H1 (cell line): ENCODE data around the gene RMC1. TPM values are rescaled to one million over a fixed set of nuclear protein-coding genes. Genes with fewer than 3 reads are reported as not detected.

Source experiments
- CTCF ChIA-PET: fragments of 300-600 bp; sonication (Branson Sonifier 250); formaldehyde crosslinking; loops from one replicate; lab custom pipeline; 2021; ENCODE audit not compliant: partially characterized antibody; lab: Charles Lee
- POLR2A ChIA-PET: fragments of 300-600 bp; sonication (Branson Sonifier 250); formaldehyde crosslinking; loops from one replicate; lab custom pipeline; 2021; ENCODE audit warnings: inconsistent platforms; ENCODE audit not compliant: partially characterized antibody; lab: Charles Lee
- DNase-seq, 2 experiments: peaks; one replicate each; pipeline versions ENCODE4 v3.0.0 to v3.0.0-alpha.2; 2010 to 2022; ENCODE audit warnings: low spot score in 2 of 2, low read depth in 1 of 2, mixed read lengths in 1 of 2
- FAIRE-seq: peaks from 2 replicates; lab custom pipeline; 2011; peaks lifted over from hg19 to GRCh38; lab: Jason Lieb, UNC
- H2AFZ ChIP-seq: 2 replicates; pipeline ENCODE4 v1.8.1; 2012; ENCODE audit warnings: low read length, inconsistent platforms
- H2AK5ac ChIP-seq: 2 replicates; pipeline ENCODE4 v1.6.1; 2013; ENCODE audit warnings: low read depth, low read length
- H2BK120ac ChIP-seq: replicated peaks from 2 replicates; pipeline ENCODE3; 2013; ENCODE audit warnings: low read depth, low read length, inconsistent platforms
- H2BK12ac ChIP-seq: 2 replicates; pipeline ENCODE4 v1.6.1; 2013; ENCODE audit warnings: low read depth, low read length
- H2BK15ac ChIP-seq: 2 replicates; pipeline ENCODE4 v1.6.1; 2013; ENCODE audit warnings: low read length
- H2BK20ac ChIP-seq: 2 replicates; pipeline ENCODE4 v1.6.1; 2013; ENCODE audit warnings: low read length
- H2BK5ac ChIP-seq: 2 replicates; pipeline ENCODE4 v1.6.1; 2013; ENCODE audit warnings: low read depth, low read length
- H3K14ac ChIP-seq: 2 replicates; pipeline ENCODE4 v1.6.1; 2013; ENCODE audit warnings: inconsistent platforms; ENCODE audit not compliant: insufficient read length
- H3K18ac ChIP-seq: 2 replicates; pipeline ENCODE4 v1.6.1; 2013; ENCODE audit warnings: low read length; ENCODE audit errors: extremely low read depth
- H3K23ac ChIP-seq: 2 replicates; pipeline ENCODE4 v1.6.1; 2013; ENCODE audit warnings: inconsistent platforms; ENCODE audit not compliant: insufficient read length
- H3K23me2 ChIP-seq: 2 replicates; pipeline ENCODE4 v1.6.1; 2013; ENCODE audit warnings: low read depth, low read length
- H3K27ac ChIP-seq: 2 replicates; pipeline ENCODE4 v1.6.1; 2011; ENCODE audit warnings: low read depth, low read length, inconsistent platforms
- H3K27me3 ChIP-seq, 4 experiments: replicated peaks in 1 of 4; 1 replicate in 1 of 4; 2 replicates in 3 of 4; pipeline versions ENCODE4 v1.6.1 to v1.8.1; 2011 to 2013; ENCODE audit warnings: low read length in 3 of 4, mild to moderate bottlenecking in 3 of 4, inconsistent platforms in 2 of 4, mixed read lengths in 2 of 4, moderate library complexity in 1 of 4; ENCODE audit not compliant: control insufficient read depth in 3 of 4, insufficient read depth in 3 of 4; ENCODE audit errors: extremely low read depth in 1 of 4
- H3K36me3 ChIP-seq, 4 experiments: 2 replicates each; pipeline versions ENCODE4 v1.6.1 to v1.8.1; 2011 to 2013; ENCODE audit warnings: mild to moderate bottlenecking in 4 of 4, low read length in 3 of 4, moderate library complexity in 2 of 4, control low read depth in 1 of 4, inconsistent platforms in 1 of 4; ENCODE audit not compliant: insufficient read depth in 4 of 4, control insufficient read depth in 2 of 4
- H3K4ac ChIP-seq: replicated peaks from 2 replicates; pipeline ENCODE3; 2013; ENCODE audit warnings: low read length, low read depth, mixed read lengths, inconsistent platforms; ENCODE audit not compliant: insufficient read length
- H3K4me1 ChIP-seq, 4 experiments: replicated peaks in 1 of 4; 1 replicate in 1 of 4; 2 replicates in 3 of 4; pipeline versions ENCODE4 v1.6.1 to v1.8.1; 2011 to 2013; ENCODE audit warnings: low read length in 3 of 4, inconsistent platforms in 2 of 4, mixed read lengths in 1 of 4; ENCODE audit not compliant: insufficient read depth in 4 of 4, control insufficient read depth in 3 of 4
- H3K4me2 ChIP-seq, 2 experiments: 2 replicates each; pipeline versions ENCODE4 v1.6.1 to v1.8.1; 2011 to 2013; ENCODE audit warnings: low read depth in 2 of 2, low read length in 2 of 2, control low read depth in 1 of 2, inconsistent platforms in 1 of 2, mild to moderate bottlenecking in 1 of 2; ENCODE audit not compliant: insufficient read depth in 1 of 2
- H3K4me3 ChIP-seq, 4 experiments: fragments of 200-600, 300-600 bp in 1 of 4; sonication (generic), shearing (Covaris generic), sonication (Bioruptor Twin) in 1 of 4; 2 replicates each; pipeline versions ENCODE4 v1.5.1 to v1.8.1; 2011 to 2016; ENCODE audit warnings: low read length in 4 of 4, low read depth in 3 of 4, control low read depth in 2 of 4, inconsistent platforms in 2 of 4, mild to moderate bottlenecking in 2 of 4, mixed read lengths in 1 of 4, moderate library complexity in 1 of 4; ENCODE audit not compliant: insufficient read depth in 2 of 4; ENCODE audit errors: extremely low read depth in 1 of 4
- H3K56ac ChIP-seq: replicated peaks from 2 replicates; pipeline ENCODE3; 2013; ENCODE audit warnings: low read depth, mild to moderate bottlenecking, mixed read lengths, low read length, inconsistent platforms; ENCODE audit not compliant: insufficient read length
- H3K79me1 ChIP-seq: 2 replicates; pipeline ENCODE4 v1.6.1; 2013; ENCODE audit warnings: low read depth, low read length, control low read depth
- H3K79me2 ChIP-seq, 2 experiments: 2 replicates each; pipeline versions ENCODE4 v1.6.1 to v1.8.1; 2012 to 2013; ENCODE audit warnings: low read length in 2 of 2, mild to moderate bottlenecking in 2 of 2, inconsistent platforms in 1 of 2; ENCODE audit not compliant: insufficient read depth in 2 of 2, control insufficient read depth in 1 of 2
- H3K9ac ChIP-seq, 4 experiments: replicated peaks in 1 of 4; 1 replicate in 1 of 4; 2 replicates in 3 of 4; pipeline versions ENCODE4 v1.6.1 to v1.8.1; 2011 to 2013; ENCODE audit warnings: low read depth in 3 of 4, low read length in 3 of 4, control low read depth in 2 of 4, mild to moderate bottlenecking in 2 of 4, moderate library complexity in 2 of 4, inconsistent platforms in 1 of 4; ENCODE audit errors: extremely low read depth in 1 of 4
- H3K9me3 ChIP-seq, 2 experiments: 2 replicates each; pipeline versions ENCODE4 v1.6.1 to v1.8.1; 2012 to 2013; ENCODE audit warnings: mild to moderate bottlenecking in 2 of 2, moderate library complexity in 2 of 2, control low read depth in 1 of 2, inconsistent platforms in 1 of 2, low read depth in 1 of 2, low read length in 1 of 2, mixed read lengths in 1 of 2; ENCODE audit not compliant: insufficient read depth in 2 of 2
- H4K20me1 ChIP-seq, 2 experiments: replicated peaks in 1 of 2; 2 replicates each; pipeline versions ENCODE3 to v1.8.1; 2011 to 2013; ENCODE audit warnings: inconsistent platforms in 2 of 2, low read length in 2 of 2, mild to moderate bottlenecking in 1 of 2; ENCODE audit not compliant: insufficient read depth in 2 of 2, control insufficient read depth in 1 of 2
- H4K5ac ChIP-seq: 2 replicates; pipeline ENCODE4 v1.6.1; 2013; ENCODE audit warnings: low read length, low read depth, mixed read lengths, inconsistent platforms; ENCODE audit not compliant: insufficient read length
- H4K8ac ChIP-seq: 2 replicates; pipeline ENCODE4 v1.8.0; 2013; ENCODE audit warnings: mild to moderate bottlenecking, moderate library complexity, low read length, inconsistent platforms; ENCODE audit not compliant: insufficient read depth; ENCODE audit errors: extremely low read depth
- H4K91ac ChIP-seq: replicated peaks from 2 replicates; pipeline ENCODE3; 2013; ENCODE audit warnings: low read length, mixed read lengths, inconsistent platforms; ENCODE audit not compliant: insufficient read length
- BCL11A ChIP-seq, 2 experiments: IDR thresholded peaks; one replicate each; pipeline ENCODE4 v1.6.1; 2011; ENCODE audit warnings: low read depth in 2 of 2, low read length in 2 of 2, mild to moderate bottlenecking in 2 of 2
- CHD1 ChIP-seq: IDR thresholded peaks from 2 replicates; pipeline ENCODE4 v1.6.1; 2012; ENCODE audit warnings: low read depth, low read length, improper control_type of control experiment
- EP300 ChIP-seq, 2 experiments: IDR thresholded peaks; 1 replicate in 1 of 2; 2 replicates in 1 of 2; pipeline ENCODE4 v1.6.1; 2011 to 2012; ENCODE audit warnings: low read depth in 2 of 2, low read length in 2 of 2, mild to moderate bottlenecking in 2 of 2, borderline replicate concordance in 1 of 2, inconsistent platforms in 1 of 2, moderate library complexity in 1 of 2
- GABPA ChIP-seq: IDR thresholded peaks from 2 replicates; pipeline ENCODE4 v1.6.1; 2011; ENCODE audit warnings: mild to moderate bottlenecking, low read length, moderate library complexity, borderline replicate concordance; ENCODE audit not compliant: insufficient read depth
- GTF2F1 ChIP-seq: IDR thresholded peaks from 2 replicates; pipeline ENCODE4 v1.6.1; 2012; ENCODE audit warnings: low read depth, low read length, improper control_type of control experiment, borderline replicate concordance
- JUN ChIP-seq: IDR thresholded peaks from 2 replicates; pipeline ENCODE4 v1.6.1; 2011; ENCODE audit warnings: low read depth, mild to moderate bottlenecking, improper control_type of control experiment, low read length
- NANOG ChIP-seq: IDR thresholded peaks from 2 replicates; pipeline ENCODE4 v1.6.1; 2011; ENCODE audit warnings: low read length, low read depth, mild to moderate bottlenecking, inconsistent platforms; ENCODE audit not compliant: insufficient read depth, poor library complexity, severe bottlenecking
- RAD21 ChIP-seq, 2 experiments: IDR thresholded peaks in 1 of 2; conservative IDR thresholded peaks in 1 of 2; 2 replicates each; pipeline ENCODE4 v1.6.1; 2011; ENCODE audit warnings: low read depth in 2 of 2, low read length in 2 of 2, improper control_type of control experiment in 1 of 2, inconsistent platforms in 1 of 2, mild to moderate bottlenecking in 1 of 2, moderate library complexity in 1 of 2
- RXRA ChIP-seq: IDR thresholded peaks from 2 replicates; pipeline ENCODE4 v1.6.1; 2011; ENCODE audit warnings: low read depth, mild to moderate bottlenecking, low read length, moderate library complexity; ENCODE audit not compliant: insufficient read depth
- WGBS, 2 experiments: shearing (Covaris generic) in 1 of 2; methylation state at CpG; one replicate each; pipeline versions ENCODE4 v1.1.6 to v1.1.7; 2013 to 2015; ENCODE audit warnings: low lambda C conversion rate in 2 of 2, mixed read lengths in 2 of 2, inconsistent platforms in 1 of 2, low coverage in 1 of 2, missing lambda C conversion rate in 1 of 2; ENCODE audit not compliant: insufficient replicate concordance in 2 of 2, insufficient coverage in 1 of 2, insufficient read length in 1 of 2; ENCODE audit errors: extremely low coverage in 1 of 2, missing lambda C conversion rate in 1 of 2; 5-methylcytosine and 5-hydroxymethylcytosine counted together
- polyA plus RNA-seq, 7 experiments: library from polyadenylated mRNA; depleted of rRNA in 3 of 7; stranded (reverse) in 5 of 7; unstranded in 2 of 7; fragments of >200 nt in 5 of 7; fragments of 200-250 nt in 2 of 7; gene quantifications; 1 replicate in 5 of 7; 2 replicates in 1 of 7; 4 replicates in 1 of 7; pipeline versions ENCODE4 v1.2.1 to v1.2.3, GENCODE V29; 2011 to 2013; ENCODE audit warnings: missing spikeins in 2 of 7, mixed read lengths in 2 of 7
- total RNA-seq: library from RNA; stranded (reverse); fragmentation: NEBNext Ultra II Directional; extraction: Animal tissue kit (Norgen Biotek cat#: 25700); gene quantifications from 2 replicates; pipeline ENCODE4 v1.2.1, GENCODE V29; 2021

RMC1 gene
- total and polyA plus RNA-seq, 2 of the 8 experiments (the other 6 are each of a cell fraction or from before 2014, with no cell fraction given): 16.4 to 20.1 TPM

DNA sequence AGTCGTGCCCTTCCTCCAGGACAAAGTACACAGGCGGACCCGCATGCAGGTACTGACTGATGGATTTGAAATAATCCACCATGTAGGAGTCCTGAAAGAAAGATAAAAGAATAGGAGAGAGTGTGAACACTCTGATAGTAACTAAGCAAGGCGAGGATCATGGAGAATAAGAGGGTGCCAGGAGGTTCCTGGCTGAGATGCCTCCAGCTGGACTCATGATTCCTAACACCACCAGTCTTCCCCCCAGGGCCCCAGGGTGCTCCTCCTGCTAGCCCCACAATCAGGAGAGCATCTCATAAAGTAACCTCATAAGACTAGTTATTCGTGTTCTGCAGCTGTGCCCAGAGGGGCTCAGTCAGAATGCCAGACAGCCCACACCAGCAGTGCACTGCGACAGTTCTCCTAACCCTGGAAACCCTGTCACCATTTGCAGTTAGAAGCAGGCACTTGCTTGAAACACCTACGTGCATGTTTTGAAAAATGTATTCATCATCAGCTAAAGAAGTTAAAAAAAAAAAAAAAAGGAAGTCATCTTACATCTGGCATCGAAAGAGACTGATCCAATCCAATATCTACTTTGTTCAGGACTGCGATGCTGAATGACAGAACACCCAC lies 36.7 kb downstream of the RMC1 start:
- H3K27me3 ChIP-seq: no peaks in the 10 kb centered on the region
- no peak overlapping the region for H2BK120ac ChIP-seq
- no peak overlapping the region for H3K56ac ChIP-seq
- H3K18ac ChIP-seq: no peak overlapping the region
- H3K9ac ChIP-seq: no peak overlapping the region
- no peak overlapping the region for H2BK12ac ChIP-seq
- no peak overlapping the region for H3K14ac ChIP-seq
- no peak overlapping the region for H4K5ac ChIP-seq
- no peak for DNase-seq
- H2BK20ac ChIP-seq: no peak overlapping the region
- WGBS, 2 experiments: 83% methylated on average over 9 of the region's 9 CpGs; no CpG with 5 or more reads in 1 of the 2 experiments
- no peak overlapping the region for H4K8ac ChIP-seq
- H2BK15ac ChIP-seq: no peak overlapping the region
- H3K4me1 ChIP-seq: no peaks in the 10 kb centered on the region
- FAIRE-seq: no peak
- no peak overlapping the region for H3K4ac ChIP-seq
- peaks cover 47 to 78% (median 69%) of the 10 kb centered on the region in 4 experiments for H3K36me3 ChIP-seq
- H2AK5ac ChIP-seq: no peak overlapping the region
- no peak overlapping the region for H3K23ac ChIP-seq
- no peaks in the 10 kb centered on the region for H3K9me3 ChIP-seq
- no peaks in the 10 kb centered on the region for H3K79me2 ChIP-seq
- no peak overlapping the region for H4K91ac ChIP-seq
- CTCF ChIA-PET: interaction anchor here (1.1 to 1.2 kb wide), 3 partner anchors 24 to 163 kb away, joined by 3 read pairs; no protein-coding TSS in a partner anchor
- no peaks in the 10 kb centered on the region for H3K79me1 ChIP-seq
- H3K4me2 ChIP-seq: no peak overlapping the region
- H3K4me3 ChIP-seq: no peak overlapping the region
- peaks cover 1 to 7% of the 10 kb centered on the region in 2 experiments for H4K20me1 ChIP-seq
- POLR2A ChIA-PET: interaction anchor here (0.6 to 1.1 kb wide), 2 partner anchors 14 to 558 kb away, joined by 3 read pairs; no protein-coding TSS in a partner anchor
- TF ChIP-seq RAD21 (IDR thresholded peaks at IDR 0.05 in 1 of 2, conservative IDR thresholded peaks at IDR 0.05 in 1 of 2; ENCODE audit: low read depth in 2 of 2, low read length in 2 of 2): no peak
- no peak for TF ChIP-seq JUN
- no peak for TF ChIP-seq EP300 (IDR thresholded peaks at IDR 0.05; ENCODE audit: borderline replicate concordance in 1 of 2, low read depth in 2 of 2, low read length in 2 of 2)
- no peak for TF ChIP-seq RXRA
- no peak for TF ChIP-seq NANOG
- TF ChIP-seq GABPA: no peak
- TF ChIP-seq GTF2F1: no peak
- no peak for TF ChIP-seq CHD1
- no peak for TF ChIP-seq BCL11A (IDR thresholded peaks at IDR 0.05; ENCODE audit: low read depth in 2 of 2, low read length in 2 of 2)
- no peak overlapping the region for H2BK5ac ChIP-seq
- no peak overlapping the region for H2AFZ ChIP-seq
- no peak overlapping the region for H3K27ac ChIP-seq
- no peaks in the 10 kb centered on the region for H3K23me2 ChIP-seq
